ENCODE results near the gene CBLC.
"Not testable (repeated sequence)": the region's sequence is repeated elsewhere in the genome, so short reads cannot be mapped to it uniquely, and the experiment has no call there.

The CBLC gene

GRCh38 chr19:44819246-44819832, 41.6 kb downstream of the CBLC start:
- DNase-seq = no peak

- no peak for DNase-seq
Measured at GRCh38 chr19:44820648-44821609, 43.2 kb downstream of the CBLC start.

GRCh38 chr19:44822177-44822576, 44.5 kb downstream of the CBLC start:
- DNase-seq = no peak

- DNase-seq = no peak
Measured at GRCh38 chr19:44822670-44823372, 45.1 kb downstream of the CBLC start.

- no peak for DNase-seq
Measured at GRCh38 chr19:44823373-44823698, 45.6 kb downstream of the CBLC start.

- DNase-seq = no peak
Measured at GRCh38 chr19:44824761-44825160, 47.1 kb downstream of the CBLC start.

GRCh38 chr19:44832875-44833274, 55.2 kb downstream of the CBLC start:
- DNase-seq = not testable (repeated sequence)

GRCh38 chr19:44834399-44834798, 56.7 kb downstream of the CBLC start:
- not testable (repeated sequence) for DNase-seq

GRCh38 chr19:44839276-44839675, 61.6 kb downstream of the CBLC start:
- DNase-seq = no peak

- no peak for DNase-seq
Measured at GRCh38 chr19:44840811-44841210, 63.1 kb downstream of the CBLC start.

- no peak for DNase-seq
Measured at GRCh38 chr19:44841231-44841630, 63.5 kb downstream of the CBLC start.

- DNase-seq = no peak
Measured at GRCh38 chr19:44845286-44845611, 67.6 kb downstream of the CBLC start.

- DNase-seq = peak; percentile 30 to 95 (median 81)
Measured at GRCh38 chr19:44845612-44846454, 68.1 kb downstream of the CBLC start, which contains the start of gene NECTIN2. Gene NECTIN2 (plus strand): TSS chr19:44846297. CDS start chr19:44846526, 229 bp downstream.

- peak in 1 of 14 donors; percentile 5 for DNase-seq
Measured at GRCh38 chr19:44846455-44847143, 68.9 kb downstream of the CBLC start.

GRCh38 chr19:44847144-44848035, 69.7 kb downstream of the CBLC start:
- peak in 4 of 14 donors; percentile 23 to 48 (median 31) for DNase-seq

GRCh38 chr19:44848036-44848811, 70.5 kb downstream of the CBLC start:
- peak in 2 of 14 donors; percentile 28 to 41 for DNase-seq

GRCh38 chr19:44848812-44849447, 71.2 kb downstream of the CBLC start:
- DNase-seq = no peak
